Cerebellar nuclear complex (tissue), 1 donor: ENCODE measurements around the gene SGMS1.

Experiments
- DNase-seq, 2 experiments: peaks; one replicate each; lab custom pipeline; 2025; lab: John Stamatoyannopoulos, UW

SGMS1 gene

DNA sequence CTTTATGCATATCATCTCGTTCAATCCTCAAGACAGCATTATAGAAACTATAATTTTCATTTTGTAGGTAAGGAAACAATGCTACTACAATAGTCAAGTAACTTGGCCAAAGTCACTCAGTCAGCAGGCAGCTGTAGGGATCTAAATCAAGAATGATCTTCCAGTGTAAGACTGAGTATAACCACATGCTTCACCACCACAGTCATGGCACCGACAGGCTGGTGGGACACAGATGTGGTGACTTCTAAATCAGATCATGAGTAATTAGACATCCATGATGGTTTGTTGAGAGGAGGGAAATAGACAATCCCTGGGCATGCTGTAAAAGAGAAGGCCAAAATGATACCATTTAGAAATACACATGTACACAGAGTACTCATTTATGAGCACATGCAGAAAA lies 288.4 kb downstream of the SGMS1 start:
- no peak for DNase-seq

DNA sequence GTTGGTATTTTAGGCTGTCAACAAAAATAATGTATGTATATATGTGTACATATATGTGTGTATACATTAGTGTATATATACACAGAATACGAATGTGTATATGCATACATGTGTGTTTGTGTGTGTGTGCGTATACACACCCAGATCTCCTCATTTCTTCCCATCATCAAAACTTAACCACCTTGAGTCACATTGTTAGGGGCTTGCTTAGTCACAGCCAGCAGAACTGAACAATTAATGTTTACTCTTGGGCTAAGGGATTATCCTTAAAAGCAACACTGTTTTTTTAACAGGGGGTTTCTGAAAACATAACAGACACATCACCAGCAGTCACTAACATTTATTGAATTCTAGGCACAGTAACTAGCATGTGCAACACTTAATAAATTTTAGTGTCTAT lies 289.5 kb downstream of the SGMS1 start:
- no peak for DNase-seq

DNA sequence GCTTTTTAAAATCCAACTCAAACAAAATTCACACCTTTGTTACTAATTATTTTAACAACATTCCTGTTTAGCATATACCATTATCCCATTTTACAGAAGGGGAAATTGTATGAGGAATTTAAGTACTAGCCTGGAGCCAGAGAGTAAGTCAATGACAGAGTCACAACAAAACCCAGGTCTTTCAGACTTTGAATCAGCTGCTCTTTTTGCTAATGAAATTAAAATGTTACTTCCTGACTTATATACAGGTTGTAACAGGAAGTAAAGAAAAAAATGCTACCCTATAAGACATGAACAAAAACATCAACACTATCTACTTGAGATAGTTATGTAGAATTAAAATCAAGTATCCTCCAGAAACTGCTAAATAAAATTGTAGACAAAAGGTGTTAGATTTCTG lies 289.9 kb downstream of the SGMS1 start:
- no peak for DNase-seq

DNA sequence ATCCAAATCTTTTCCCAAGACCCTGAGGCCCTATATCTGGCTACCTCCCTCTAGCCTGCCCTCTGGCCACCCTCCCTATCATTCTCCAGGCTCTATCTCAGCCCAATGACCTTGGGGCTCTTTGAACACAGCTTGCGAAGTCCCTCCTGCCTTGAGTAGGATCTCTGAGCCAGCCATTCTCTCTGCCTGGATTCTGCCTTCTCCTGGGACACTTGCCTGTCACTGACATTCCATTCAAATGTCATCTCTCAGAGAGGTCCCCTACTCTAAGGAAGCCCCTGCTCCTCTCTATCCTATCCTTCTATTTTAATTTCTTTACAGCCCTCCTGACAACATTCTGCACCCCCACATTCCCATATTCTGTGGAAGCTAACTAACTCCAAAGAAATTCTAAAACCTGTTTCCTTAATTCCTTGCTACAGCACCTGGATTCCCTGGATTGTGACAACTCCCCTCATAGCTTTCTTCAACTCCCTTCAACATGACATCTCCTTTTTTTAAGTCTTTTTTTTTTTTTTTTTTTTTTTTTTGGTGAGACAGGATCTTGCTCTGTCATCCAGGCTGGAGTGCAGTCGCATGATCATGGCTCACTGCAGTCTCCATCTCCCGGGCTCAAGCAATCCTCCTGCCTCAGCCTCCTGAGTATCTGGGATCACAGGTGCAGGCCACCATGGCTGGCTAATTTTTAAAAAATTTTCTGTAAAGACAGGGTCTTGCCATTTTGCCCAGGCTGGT lies 291.5 kb downstream of the SGMS1 start:
- DNase-seq: no peak

DNA sequence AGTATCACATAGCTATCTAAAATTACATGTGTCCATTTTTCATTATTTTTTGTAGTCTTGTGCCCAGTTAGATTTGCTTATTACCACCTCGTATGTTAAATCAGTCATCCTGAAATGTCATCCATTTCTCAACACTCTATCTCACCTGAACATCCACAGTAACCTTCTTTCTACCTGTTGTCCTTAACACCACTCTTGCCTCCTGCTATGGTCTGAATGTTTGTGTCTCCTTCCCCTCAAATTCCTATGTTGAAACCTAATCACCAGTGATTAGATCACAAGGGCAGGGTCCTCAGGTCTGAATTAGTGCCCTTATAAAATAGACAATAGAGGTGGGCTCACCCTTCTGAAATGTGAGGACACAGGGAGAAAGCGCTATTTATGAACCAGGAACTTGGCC lies 292.3 kb downstream of the SGMS1 start:
- no peak for DNase-seq

DNA sequence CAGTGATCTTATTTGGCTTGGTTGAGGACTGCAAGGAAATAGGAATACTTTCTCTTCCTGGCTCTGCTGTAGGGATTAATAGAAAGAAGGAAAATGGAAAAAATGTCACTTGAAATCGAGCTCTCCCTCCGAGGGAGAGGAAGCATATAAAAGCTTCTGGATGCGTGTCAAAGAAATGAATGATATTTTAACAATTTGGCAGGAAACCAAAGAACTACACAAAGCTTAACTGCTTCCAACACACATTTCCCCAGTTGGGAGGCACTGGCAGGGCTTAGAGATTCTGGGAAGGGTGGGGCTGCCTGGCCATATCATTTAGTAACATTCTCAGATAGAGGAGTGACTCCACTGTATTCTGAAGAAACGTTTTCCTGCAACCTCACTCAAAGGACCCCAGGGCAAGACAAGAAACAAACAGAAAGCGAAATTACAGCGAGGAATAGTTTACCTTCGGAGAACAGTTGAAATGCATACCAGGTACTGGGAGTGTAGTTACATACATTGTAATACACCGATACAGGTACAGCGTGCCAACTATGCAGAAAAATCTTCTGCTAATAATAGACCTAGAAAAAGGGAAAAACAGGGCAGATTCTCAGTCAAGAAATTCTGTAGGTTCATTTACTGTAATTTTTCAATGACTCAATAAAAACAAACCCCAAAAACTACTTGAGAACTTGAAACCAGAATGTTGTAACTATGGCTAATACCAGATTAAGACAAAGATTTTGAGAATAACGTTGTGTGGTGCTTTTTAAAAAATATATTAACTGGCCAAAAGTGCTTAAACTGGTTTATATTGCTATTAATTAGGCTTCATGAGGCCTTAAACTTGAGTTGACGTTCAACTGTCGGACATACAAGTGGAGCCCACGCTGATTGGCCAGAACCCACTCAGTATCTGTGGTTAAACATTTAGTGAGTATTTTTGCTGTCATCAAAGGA lies 296.7 kb downstream of the SGMS1 start:
- no peak for DNase-seq

DNA sequence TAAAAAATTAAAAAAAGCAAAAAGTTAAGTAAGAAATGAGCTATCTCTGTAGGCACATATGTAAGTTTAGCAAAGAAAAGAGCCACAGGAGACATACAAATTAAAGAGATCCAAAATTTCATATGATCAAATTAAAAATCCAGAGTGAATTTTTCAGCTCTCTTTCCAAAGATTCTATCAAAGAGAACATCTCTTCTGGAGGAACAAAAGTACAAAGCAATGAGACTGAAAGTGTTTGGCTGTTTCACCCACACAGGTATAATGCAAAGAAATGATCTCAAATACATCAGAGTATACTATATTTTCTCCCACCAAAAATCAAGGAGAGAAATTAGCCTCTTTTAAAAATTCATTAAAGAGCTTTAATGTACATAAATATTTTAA lies 297.6 kb downstream of the SGMS1 start:
- no peak for DNase-seq

DNA sequence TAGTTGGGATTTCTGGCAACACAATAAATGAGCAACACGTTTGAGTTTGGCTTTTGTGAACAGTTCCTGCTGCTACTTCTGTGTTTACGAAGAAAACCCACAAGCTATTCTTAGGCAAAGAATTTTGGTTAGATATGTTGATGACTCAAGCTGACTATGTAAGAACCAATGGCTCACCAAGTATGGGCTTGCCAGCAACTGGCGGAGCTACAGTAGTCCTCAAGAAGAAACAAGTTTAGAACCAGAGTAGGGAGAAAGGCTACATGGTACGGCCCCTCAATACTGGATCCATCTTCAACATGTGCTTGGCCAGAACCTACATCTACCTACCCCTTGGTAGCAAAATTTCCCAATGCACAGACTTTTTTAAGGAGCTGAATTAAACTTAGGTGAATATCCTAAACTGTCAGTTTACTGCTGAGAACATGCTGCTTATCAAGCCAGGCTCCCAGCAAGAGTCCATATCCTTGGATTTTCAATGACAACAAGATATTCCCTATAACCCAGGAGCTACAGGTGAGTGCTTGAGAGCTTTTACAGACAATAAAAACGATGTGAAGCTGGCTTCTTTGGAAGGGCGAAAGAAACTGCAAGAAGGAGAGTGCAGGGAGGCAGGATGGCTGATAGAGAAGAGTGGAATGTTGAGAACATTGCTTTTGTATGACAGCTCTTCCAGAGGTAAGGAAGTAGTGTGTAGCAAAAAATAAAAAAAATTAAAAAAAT lies 298.1 kb downstream of the SGMS1 start:
- no peak for DNase-seq

DNA sequence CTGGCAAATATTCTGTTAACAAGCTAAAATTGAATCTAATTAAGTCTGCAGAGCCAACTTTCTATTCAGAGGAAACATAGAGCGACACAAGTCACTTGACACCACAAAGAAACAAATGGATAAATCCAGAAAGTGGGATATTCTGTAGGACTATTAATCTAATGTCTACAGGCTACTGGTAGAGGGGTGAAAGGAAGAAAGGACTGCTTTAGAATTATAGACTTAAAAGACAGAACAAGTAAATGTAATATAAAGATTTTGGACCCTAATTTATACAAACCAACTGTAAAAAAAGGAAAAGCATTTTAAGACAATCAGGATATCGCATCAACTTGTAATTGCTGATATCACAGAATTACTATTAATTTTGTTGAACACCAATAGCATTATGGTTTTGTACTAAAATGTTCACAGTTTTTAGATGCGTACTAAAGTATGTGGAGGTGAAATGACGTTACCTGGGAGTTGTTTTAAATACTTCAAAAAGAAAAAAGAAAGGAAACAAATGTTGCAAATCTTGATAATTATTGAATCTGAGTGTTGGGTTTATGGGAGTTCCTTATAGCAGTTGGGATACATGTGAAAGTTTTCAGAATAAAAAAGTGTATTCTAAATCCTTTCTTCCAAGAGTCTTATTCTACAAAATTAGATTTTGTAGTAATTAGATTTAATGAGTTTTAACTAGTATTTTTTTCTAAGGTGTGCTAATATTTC lies 298.9 kb downstream of the SGMS1 start:
- DNase-seq: no peak

DNA sequence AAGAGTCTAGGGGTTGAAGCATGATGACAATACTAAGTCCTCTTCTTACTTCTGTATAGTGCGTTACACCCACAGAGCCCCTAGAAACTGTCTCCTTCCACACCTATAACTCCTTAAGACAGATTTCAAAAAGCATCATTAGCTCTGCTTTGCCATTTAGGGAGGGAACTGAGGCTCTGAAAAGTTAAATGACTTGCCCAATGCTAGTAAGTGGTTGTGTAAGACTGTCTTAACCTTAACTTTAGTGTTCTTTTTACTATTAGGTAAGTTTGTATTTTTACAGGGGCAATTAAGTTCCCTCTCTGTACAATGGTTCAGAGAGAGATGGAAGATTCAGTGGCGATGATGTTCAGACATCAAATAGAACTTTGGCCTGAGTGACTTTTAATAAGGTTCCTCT lies 299.7 kb downstream of the SGMS1 start:
- DNase-seq: no peak

DNA sequence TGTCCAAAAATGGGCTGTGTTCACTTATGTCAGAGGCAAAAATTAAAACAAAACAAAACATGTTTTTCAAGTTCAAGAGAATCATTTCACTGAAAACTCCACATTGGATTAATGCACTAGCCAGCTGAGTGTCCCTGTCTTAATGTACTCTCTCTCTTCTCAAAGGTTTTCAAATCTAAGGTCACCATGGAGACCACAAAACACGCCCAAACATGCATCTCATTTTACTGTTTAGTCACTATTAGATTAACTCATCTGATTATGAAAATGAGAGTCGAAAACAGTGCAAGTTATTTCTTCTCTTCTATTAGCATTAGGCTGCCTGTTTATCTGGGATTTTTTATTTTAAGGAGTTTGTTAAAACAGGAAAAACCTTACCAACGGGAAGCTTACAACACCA lies 301.7 kb downstream of the SGMS1 start:
- DNase-seq: no peak

DNA sequence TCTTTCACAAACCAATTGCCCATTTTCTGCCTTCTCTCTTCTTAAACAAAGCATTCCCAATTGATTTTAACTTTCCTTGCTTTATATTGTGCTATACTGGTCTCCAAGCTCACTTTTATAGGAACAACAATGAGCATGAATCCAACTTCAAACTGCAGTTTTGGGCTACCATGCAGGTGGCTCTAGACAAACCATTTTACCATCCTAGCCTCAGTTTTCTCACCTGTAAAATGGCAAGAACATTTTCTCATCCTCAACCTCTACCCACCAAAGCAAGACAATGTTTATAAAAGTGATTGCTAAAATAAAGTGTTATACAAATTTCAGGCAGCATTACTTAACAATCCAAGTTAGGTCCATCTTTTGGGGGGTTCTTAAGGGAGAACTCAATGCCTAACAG lies 305.6 kb downstream of the SGMS1 start:
- DNase-seq: no peak

DNA sequence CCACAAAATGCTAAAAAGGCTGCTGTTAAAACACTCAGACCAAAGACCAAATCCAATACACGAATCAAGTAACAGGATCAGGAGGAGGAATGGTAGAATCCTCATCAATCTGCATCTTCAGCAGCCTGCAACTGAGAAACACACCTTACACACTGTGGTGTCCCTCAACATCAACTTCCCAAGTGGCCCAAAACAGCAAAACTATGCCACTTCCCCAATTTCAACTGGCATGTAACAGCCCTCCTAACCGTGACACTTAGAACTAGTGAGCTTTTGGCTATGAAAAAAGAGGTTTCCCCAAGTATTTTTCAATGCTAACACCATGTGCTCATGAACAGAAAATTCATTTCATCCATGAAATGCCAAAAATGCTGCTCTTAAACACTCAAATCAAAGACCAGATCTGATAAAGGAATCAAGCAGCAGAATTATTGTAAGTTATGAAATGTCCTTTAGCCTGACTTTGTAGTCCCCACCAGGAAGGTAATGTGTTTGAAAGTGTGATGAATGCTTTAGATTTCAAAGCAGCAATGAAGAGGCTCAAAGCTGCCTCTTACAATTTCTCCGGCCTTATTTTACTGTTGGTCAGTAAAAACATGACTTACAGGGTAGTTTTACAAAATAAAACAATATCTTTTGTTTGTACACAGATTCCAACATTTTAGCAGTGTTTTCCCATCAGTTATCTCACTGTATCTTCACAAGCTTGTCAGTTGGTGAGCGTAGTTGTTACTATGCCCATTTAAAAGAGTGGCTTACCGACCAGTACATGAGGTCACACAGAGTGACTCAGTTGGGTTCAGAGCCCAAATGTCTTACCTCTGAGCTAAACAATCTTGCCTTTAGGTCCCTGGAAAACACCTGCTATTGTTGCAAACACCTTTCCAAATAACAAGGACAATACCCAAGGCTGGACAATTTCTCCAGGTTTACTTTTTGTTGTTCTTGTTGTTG lies 306.8 kb downstream of the SGMS1 start:
- no peak for DNase-seq

DNA sequence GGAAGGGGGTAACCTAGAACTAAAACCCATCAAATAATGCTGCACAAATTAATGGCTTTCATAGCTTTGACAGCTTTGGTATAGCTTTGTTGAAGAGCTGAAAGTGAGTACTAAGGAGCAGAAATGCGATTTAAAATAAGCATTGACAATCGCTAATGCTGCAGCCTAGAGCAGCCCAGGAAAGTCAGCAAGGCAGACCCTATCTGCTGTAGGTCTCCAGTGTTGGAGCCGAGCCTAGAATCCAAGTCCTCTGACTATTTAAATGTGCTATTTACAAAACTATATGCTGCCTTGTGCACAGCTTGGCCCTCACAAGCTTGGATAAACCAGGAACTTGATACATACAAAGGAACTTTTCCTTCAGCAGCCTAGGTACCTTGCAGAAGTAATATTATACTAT lies 307.6 kb downstream of the SGMS1 start:
- DNase-seq: no peak

DNA sequence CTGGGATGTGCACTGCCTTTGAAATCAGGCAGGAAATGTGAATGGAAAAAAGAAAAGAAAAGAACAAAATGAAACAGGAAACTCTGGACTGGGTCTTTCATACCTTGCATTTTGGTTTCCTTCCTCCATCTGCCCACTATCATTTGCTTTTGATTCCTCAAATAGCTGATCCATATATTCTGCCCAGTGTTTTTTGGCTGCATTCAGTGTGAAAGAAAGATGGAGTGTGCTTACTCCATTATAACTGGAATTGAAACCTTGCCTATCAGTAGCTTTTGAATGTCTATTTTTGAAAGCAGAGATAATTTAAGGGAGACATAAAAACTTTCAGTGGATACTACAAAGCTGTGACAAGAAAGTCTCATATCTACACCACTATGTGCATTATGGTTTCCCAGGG lies 308.3 kb downstream of the SGMS1 start:
- DNase-seq: no peak

DNA sequence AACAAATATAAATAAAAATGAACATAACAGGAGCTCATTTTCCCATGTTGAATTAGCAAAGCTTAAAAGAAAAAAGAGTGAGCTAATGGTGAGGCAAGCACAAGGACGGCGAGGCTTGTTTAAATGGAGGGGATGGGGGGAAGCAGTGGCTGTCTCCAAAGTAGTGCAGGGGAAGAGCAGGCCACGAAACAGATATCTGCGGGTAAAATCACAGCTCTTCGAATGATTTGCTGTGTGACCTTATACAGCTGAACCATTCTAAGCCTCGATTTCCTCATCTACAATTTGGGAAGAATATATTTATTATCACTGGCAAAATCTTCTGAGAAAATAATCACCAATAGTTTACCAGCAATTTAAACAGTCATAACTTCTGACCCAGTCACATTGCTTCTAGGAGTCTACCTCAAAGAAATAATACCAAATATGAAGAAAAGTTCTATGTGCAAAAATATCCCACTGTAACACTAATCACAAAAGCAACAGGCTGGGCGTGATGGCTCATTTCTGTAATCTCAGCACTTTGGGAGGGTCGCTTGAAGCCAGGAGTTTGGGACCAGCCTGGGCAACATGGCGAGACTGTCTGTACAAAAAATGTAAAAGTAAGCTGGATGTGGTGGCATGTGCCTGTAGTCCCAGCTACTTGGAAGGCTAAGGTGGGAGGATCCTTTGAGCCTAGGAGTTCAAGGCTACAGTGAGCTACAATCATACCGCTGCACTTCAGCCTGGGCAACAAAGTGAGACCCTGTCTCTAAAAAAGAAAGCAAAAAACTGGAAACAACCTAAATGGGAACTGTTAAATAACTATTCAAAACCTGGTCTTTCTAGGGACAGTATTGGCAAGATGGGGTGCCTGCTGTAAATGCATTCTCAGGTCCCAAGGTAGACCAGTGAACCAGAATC lies 309.3 kb downstream of the SGMS1 start:
- DNase-seq: no peak

DNA sequence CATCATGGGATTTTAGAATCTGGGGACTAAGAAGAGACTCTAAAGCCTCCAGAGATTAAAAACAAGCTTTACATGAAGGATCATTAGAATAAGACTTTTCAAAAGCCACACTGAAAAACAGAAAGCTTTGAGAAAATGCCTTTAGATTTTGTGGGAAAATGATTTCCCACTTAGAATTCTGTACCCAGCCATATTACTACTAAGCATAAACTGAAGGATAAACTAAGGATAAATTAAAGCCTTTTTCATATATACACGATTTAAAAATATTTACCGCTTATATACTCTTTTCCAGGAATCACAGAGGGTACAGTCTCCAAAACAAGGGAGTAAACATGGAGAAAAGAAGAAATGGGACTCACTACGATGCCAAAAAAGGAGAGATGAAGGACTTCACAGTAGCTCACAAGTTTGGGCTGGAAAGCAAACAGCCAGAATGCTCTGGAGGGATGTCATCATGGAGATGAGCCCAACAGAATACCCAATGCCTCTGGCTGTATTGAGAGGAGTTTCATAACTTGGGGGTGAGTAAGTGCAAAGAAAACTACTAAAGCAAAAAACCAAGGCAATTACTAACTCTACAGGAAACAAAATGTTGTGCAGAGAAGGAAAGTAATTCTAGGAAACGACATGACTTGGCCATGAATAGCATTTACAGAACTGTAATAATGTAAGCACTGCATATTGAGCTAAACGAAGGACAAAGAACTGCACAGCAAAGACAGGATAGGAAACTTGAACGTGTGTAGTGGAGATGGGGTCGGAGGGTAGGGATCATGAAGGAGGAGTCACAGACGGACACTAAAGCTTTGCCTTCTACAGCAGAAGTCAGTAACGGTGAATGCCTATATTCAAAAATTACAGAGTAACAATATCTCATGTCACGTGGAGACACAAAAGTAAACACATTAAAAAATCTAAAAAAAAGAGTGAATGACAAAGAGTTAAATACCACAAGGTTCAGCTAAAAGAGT lies 311.0 kb downstream of the SGMS1 start:
- DNase-seq: no peak

DNA sequence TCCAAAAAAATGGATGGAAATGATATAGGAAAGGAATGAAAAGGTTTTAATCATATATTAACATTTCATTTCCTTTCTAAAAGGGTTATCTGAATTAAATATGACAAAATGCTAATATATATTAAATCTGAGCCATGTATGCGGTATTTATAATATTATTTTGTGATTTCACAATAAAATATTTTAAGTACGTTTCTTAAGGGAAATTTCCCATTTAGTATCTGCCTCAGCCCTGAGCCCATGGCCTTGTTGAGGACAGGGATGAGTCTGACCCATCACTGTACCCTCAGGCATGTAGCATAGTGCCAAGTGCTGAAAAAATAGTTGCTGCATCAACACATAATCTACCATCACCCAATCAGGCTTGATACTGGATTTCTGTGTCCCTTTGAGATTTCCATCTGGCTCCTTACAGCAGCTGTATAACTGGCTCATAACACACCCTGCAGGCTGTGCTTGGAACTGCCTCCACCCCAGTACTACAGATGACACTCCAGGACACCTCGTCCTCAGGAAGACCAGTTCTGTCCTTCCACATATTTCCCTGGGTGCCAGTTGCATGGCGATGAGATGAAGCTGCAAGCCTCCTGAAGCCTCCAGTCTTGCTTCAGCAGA lies 313.1 kb downstream of the SGMS1 start:
- no peak for DNase-seq
